Measurements from ENCODE around the gene UBAP2L.

UBAP2L gene

GRCh38 chr1:154236855-154237254 is 16.1 kb downstream of the UBAP2L start:
- Histone ChIP-seq H3K27ac (no peak overlapping the region), H3K4me3 (ENCODE audit: low read depth, low read length) (no peak overlapping the region), H3K36me3 (replicated peaks) (peaks cover 74% of the 10 kb centered on the region), H3K27me3 (replicated peaks) (no peaks in the 10 kb centered on the region)
- DNase-seq = no peak
- in situ Hi-C loops (cut with HindIII; ENCODE audit: low pct_ligation_motif_present, low sequenced_read_pairs) = loop anchor here (25.0 kb wide), 1 partner anchor 100 kb away; the partner anchor contains the start of gene ATP8B2
- no peak for TF ChIP-seq CTCF (IDR thresholded peaks at IDR 0.05; ENCODE audit: low read depth, low read length, missing control alignments)

- peaks cover 76% of the 10 kb centered on the region for H3K36me3 ChIP-seq (replicated peaks)
- no peak overlapping the region for H3K27ac ChIP-seq
- H3K4me3 ChIP-seq (ENCODE audit: low read depth, low read length) = no peak overlapping the region
- no peaks in the 10 kb centered on the region for H3K27me3 ChIP-seq (replicated peaks)
- in situ Hi-C loops (cut with HindIII; ENCODE audit: low pct_ligation_motif_present, low sequenced_read_pairs) = loop anchor here (25.0 kb wide), 1 partner anchor 100 kb away; the partner anchor contains the start of gene ATP8B2
- DNase-seq = no peak
- no peak for TF ChIP-seq CTCF (IDR thresholded peaks at IDR 0.05; ENCODE audit: low read depth, low read length, missing control alignments)
These were observed 16.7 kb downstream of the UBAP2L start for GRCh38 chr1:154237435-154237834.

- no peak overlapping the region for H3K27ac ChIP-seq
These were observed 17.2 kb downstream of the UBAP2L start for GRCh38 chr1:154237880-154238506.

GRCh38 chr1:154239491-154239890 is 18.7 kb downstream of the UBAP2L start:
- no peak for TF ChIP-seq CTCF (IDR thresholded peaks at IDR 0.05; ENCODE audit: low read depth, low read length, missing control alignments)
- Histone ChIP-seq H3K27ac (no peak overlapping the region), H3K27me3 (replicated peaks) (no peaks in the 10 kb centered on the region), H3K36me3 (replicated peaks) (peaks cover 74% of the 10 kb centered on the region), H3K4me3 (ENCODE audit: low read depth, low read length) (no peak overlapping the region)
- DNase-seq = no peak
- in situ Hi-C loops (cut with HindIII; ENCODE audit: low pct_ligation_motif_present, low sequenced_read_pairs) = loop anchor here (25.0 kb wide), 1 partner anchor 98 kb away; the partner anchor contains the start of gene ATP8B2

More at GRCh38 chr1:154237880-154238506, 17.2 kb downstream of the UBAP2L start:
- DNase-seq = no peak
- Histone ChIP-seq H3K36me3 (replicated peaks) (peaks cover 75% of the 10 kb centered on the region), H3K4me3 (ENCODE audit: low read depth, low read length) (no peak overlapping the region), H3K27me3 (replicated peaks) (no peaks in the 10 kb centered on the region)
- in situ Hi-C loops (cut with HindIII; ENCODE audit: low pct_ligation_motif_present, low sequenced_read_pairs) = loop anchor here (25.0 kb wide), 1 partner anchor 99 kb away; the partner anchor contains the start of gene ATP8B2
- TF ChIP-seq CTCF (IDR thresholded peaks at IDR 0.05; ENCODE audit: low read depth, low read length, missing control alignments) = no peak

- H3K27me3 ChIP-seq (replicated peaks) = no peaks in the 10 kb centered on the region
- in situ Hi-C loops (cut with HindIII; ENCODE audit: low pct_ligation_motif_present, low sequenced_read_pairs) = loop anchor here (25.0 kb wide), 1 partner anchor 97 kb away; the partner anchor contains the start of gene ATP8B2
- no peak for TF ChIP-seq CTCF (IDR thresholded peaks at IDR 0.05; ENCODE audit: low read depth, low read length, missing control alignments)
- no peak for DNase-seq
- H3K36me3 ChIP-seq (replicated peaks) = peaks cover 74% of the 10 kb centered on the region
- H3K27ac ChIP-seq = no peak overlapping the region
- H3K4me3 ChIP-seq (ENCODE audit: low read depth, low read length) = no peak overlapping the region
These were observed 19.6 kb downstream of the UBAP2L start for GRCh38 chr1:154240294-154240833.
